Ramos (cell line): ENCODE results near the gene STOX2.

Experiments
- in situ Hi-C: fragments of 300-500 bp; cut with MboI; formaldehyde crosslinking; loops from one replicate; pipeline ENCODE4 v1.14.3; 2022; ENCODE audit warnings: low sequenced_read_pairs; ENCODE audit not compliant: unreplicated experiment

The STOX2 gene

GRCh38 chr4:183905081-183905592, at the start of gene STOX2:
Gene STOX2, plus strand, starts transcription at chr4:183905307. Its CDS starts 1,484 bp downstream, at chr4:183906791.
- in situ Hi-C loops, result no loop called here

- in situ Hi-C loops, result no loop called here
These were observed 49.5 kb upstream of the STOX2 start for GRCh38 chr4:183855323-183856190.

- in situ Hi-C loops, result no loop called here
These were observed 48.1 kb upstream of the STOX2 start for GRCh38 chr4:183857040-183857439.

- in situ Hi-C loops, result no loop called here
These were observed 47.0 kb upstream of the STOX2 start for GRCh38 chr4:183858011-183858615.

- in situ Hi-C loops, result no loop called here
These were observed 45.0 kb upstream of the STOX2 start for GRCh38 chr4:183860119-183860518.

GRCh38 chr4:183860731-183861130, 44.4 kb upstream of the STOX2 start:
- in situ Hi-C loops, result no loop called here

- in situ Hi-C loops, result no loop called here
These were observed 43.7 kb upstream of the STOX2 start for GRCh38 chr4:183861426-183861825.

- in situ Hi-C loops, result no loop called here
These were observed 41.8 kb upstream of the STOX2 start for GRCh38 chr4:183863155-183863825.

GRCh38 chr4:183867247-183867646, 37.9 kb upstream of the STOX2 start:
- in situ Hi-C loops, result no loop called here

GRCh38 chr4:183870997-183871396, 34.1 kb upstream of the STOX2 start:
- in situ Hi-C loops, result no loop called here

- in situ Hi-C loops, result no loop called here
These were observed 33.5 kb upstream of the STOX2 start for GRCh38 chr4:183871581-183871980.

GRCh38 chr4:183872531-183872930, 32.6 kb upstream of the STOX2 start:
- in situ Hi-C loops, result no loop called here

GRCh38 chr4:183873409-183874185, 31.5 kb upstream of the STOX2 start:
- in situ Hi-C loops, result no loop called here

GRCh38 chr4:183875251-183875825, 29.8 kb upstream of the STOX2 start:
- in situ Hi-C loops, result no loop called here

GRCh38 chr4:183876268-183876934, 28.7 kb upstream of the STOX2 start:
- in situ Hi-C loops, result no loop called here

- in situ Hi-C loops, result no loop called here
These were observed 26.7 kb upstream of the STOX2 start for GRCh38 chr4:183878251-183878970.

- in situ Hi-C loops, result no loop called here
These were observed 19.8 kb upstream of the STOX2 start for GRCh38 chr4:183885205-183885720.

- in situ Hi-C loops, result no loop called here
These were observed 17.8 kb upstream of the STOX2 start for GRCh38 chr4:183887351-183887750.
